ENCODE data around the gene MMEL1. TPM values are rescaled to one million over a fixed set of nuclear protein-coding genes. Genes with fewer than 3 reads are reported as not detected.

The MMEL1 gene
- total and polyA plus RNA-seq, 2 donors (not counting 1 experiment from before 2014, with no cell fraction given): not detected

DNA sequence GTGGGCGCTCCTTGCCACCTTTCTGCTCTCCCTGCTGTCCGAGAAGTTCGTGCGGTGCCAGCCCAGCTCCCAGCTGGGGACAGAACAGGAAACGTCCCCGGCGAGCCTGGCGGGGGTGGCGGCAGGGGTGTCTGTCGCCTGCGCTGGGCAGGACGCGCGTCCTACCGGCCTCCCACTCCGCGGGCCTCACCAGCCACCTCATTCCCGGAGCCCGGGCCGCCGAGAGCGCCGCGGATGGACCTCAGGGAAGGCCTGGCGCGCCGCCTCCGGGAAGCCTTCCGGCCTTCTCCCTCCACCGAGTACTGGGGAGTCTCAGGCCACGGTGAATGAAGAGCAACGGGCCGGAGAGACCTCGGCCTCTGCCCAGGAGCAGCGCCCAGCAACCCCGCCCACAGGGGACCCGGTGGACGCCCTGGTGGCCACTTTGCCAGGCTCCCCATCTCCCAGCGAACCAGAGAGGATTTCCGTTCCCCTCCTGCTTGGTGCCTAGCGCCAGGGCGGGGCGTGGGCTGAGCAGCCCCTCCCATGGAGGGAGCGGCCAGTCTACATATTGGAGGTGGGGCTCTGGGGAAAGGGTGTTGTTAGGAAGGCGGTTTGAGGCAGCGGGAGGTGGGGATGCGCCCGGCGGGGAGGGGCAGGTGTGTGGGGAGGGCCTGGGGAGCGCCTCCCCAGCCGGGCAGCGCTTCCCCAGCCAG, 86.2 kb downstream of the MMEL1 start:
- Histone ChIP-seq H3K27ac (ENCODE audit: low read length in 2 of 2) (peak overlapping the region; percentile 99 to 100), H3K27me3 (replicated peaks in 1 of 4; ENCODE audit: control extremely low read depth in 1 of 4, control insufficient read depth in 3 of 4, insufficient read depth in 4 of 4, low read length in 3 of 4) (peaks cover 0 to 10% (median 0%) of the 10 kb centered on the region in 4 experiments), H3K9me3 (ENCODE audit: control extremely low read depth in 1 of 3, control insufficient read depth in 2 of 3, insufficient read depth in 1 of 3, low read length in 2 of 3) (no peaks in the 10 kb centered on the region), H4K20me1 (ENCODE audit: control insufficient read depth, insufficient read depth, low read length, poor library complexity, severe bottlenecking) (peaks cover 7% of the 10 kb centered on the region), H3K4me2 (replicated peaks; ENCODE audit: low read depth, low read length, poor library complexity, severe bottlenecking) (peak overlapping the region; percentile 82), H2AFZ (ENCODE audit: insufficient read depth, low read depth, low read length, poor library complexity, severe bottlenecking) (peak overlapping the region; percentile 1), H3K36me3 (replicated peaks in 1 of 2; ENCODE audit: control extremely low read depth in 1 of 2, control insufficient read depth in 1 of 2, extremely low read depth in 1 of 2, insufficient read depth in 2 of 2, low read length in 1 of 2) (no peaks in the 10 kb centered on the region), H3K4me1 (ENCODE audit: control insufficient read depth in 2 of 2, insufficient read depth in 2 of 2, low read length in 2 of 2) (peaks cover 33 to 47% of the 10 kb centered on the region in 2 donors), H3K9ac (ENCODE audit: low read length) (peak overlapping the region; percentile 67), H3K4me3 (ENCODE audit: control extremely low read depth in 1 of 5, extremely low read depth in 1 of 5, insufficient read depth in 1 of 5, low read depth in 2 of 5, low read length in 4 of 5) (peak overlapping the region; percentile 63 to 89 (median 75)), H3K79me2 (ENCODE audit: control insufficient read depth, insufficient read depth, low read length) (no peaks in the 10 kb centered on the region)
- POLR2A ChIA-PET: interaction anchor here (0.5 to 6.1 kb wide), 21 partner anchors 9 to 352 kb away, joined by 3 to 88 read pairs (median 6); partner anchors contain the start of genes FAAP20, HES5, MORN1 and PANK4
- intact Hi-C loops (cut with micrococcal nuclease): loop anchor here (1.0 to 5.0 kb wide), 4 partner anchors 49 to 414 kb away; partner anchors contain the start of genes FAAP20, MORN1 and RER1
- CTCF ChIA-PET: interaction anchor here (0.9 to 4.9 kb wide), 20 partner anchors 8 to 354 kb away, joined by 3 to 55 read pairs (median 5); partner anchors contain the start of genes FAAP20, HES5, PANK4 and PEX10
- ATAC-seq (ENCODE audit: low read depth) (peak; percentile 32), DNase-seq (peak; percentile 89)
- peaks cover 3% of the 10 kb centered on the region for H3K27me3 Mint-ChIP-seq
- TF ChIP-seq, protein P1, sequence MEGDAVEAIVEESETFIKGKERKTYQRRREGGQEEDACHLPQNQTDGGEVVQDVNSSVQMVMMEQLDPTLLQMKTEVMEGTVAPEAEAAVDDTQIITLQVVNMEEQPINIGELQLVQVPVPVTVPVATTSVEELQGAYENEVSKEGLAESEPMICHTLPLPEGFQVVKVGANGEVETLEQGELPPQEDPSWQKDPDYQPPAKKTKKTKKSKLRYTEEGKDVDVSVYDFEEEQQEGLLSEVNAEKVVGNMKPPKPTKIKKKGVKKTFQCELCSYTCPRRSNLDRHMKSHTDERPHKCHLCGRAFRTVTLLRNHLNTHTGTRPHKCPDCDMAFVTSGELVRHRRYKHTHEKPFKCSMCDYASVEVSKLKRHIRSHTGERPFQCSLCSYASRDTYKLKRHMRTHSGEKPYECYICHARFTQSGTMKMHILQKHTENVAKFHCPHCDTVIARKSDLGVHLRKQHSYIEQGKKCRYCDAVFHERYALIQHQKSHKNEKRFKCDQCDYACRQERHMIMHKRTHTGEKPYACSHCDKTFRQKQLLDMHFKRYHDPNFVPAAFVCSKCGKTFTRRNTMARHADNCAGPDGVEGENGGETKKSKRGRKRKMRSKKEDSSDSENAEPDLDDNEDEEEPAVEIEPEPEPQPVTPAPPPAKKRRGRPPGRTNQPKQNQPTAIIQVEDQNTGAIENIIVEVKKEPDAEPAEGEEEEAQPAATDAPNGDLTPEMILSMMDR (IDR thresholded peaks at IDR 0.05): no peak
- no peak for TF ChIP-seq EZH2 (IDR thresholded peaks at IDR 0.05; ENCODE audit: borderline replicate concordance, insufficient read depth, low read depth, low read length, poor library complexity, severe bottlenecking)
- peak overlapping the region; percentile 98 for H3K27ac Mint-ChIP-seq
- H3K9me3 Mint-ChIP-seq (ENCODE audit: insufficient read depth): no peaks in the 10 kb centered on the region
- H3K4me1 Mint-ChIP-seq: peaks cover 35% of the 10 kb centered on the region
- H3K4me3 Mint-ChIP-seq: peak overlapping the region; percentile 92
- 1% methylated on average over 47 of the region's 52 CpGs for WGBS (ENCODE audit: insufficient coverage)

All from B cell (primary cell).